Stimulated activated CD4-positive, alpha-beta T cell treated with anti-CD3 and anti-CD28 coated beads, Interleukin-2, amount 100 ng/mL, for 24 hours (primary cell): ENCODE measurements around the gene BTBD9.

Experiments used
- DNase-seq, 2 donors: peaks; one replicate each; pipeline ENCODE4 v3.0.0-alpha.2; 2020

The BTBD9 gene

DNA sequence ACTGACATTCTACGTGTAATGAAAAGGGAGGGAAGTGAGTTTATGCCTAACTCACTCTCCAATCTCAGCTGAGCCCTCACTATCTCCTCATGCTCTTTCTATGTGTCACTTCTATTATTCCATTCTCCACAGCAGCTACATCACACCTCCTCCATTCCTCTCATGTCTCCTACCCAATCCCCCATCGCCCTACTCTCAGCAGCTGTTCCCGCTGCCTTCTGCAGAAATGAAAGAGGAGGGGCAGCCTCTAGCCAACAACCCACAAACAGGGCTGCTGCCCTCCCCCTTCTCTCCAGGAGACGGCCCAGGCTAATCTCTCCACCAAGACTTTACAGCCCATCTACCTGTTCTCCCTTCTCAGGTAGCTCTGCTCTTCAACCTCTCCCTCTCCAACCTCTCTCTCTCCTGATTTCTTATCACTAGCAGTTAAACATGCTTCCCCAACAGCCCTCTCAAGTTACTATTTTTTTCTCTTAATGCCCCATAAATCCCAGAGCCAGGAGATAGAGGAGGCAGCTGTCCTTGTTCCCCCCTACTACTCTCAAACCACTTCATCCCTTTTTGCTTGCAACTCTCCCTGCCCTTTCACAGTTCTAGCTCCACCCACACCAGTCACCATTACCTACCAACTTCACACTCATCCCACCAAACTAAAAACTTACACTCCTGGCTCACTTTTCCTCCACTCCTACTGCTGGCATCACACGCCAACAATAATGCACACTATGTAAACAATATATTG, 136.5 kb downstream of the BTBD9 start:
- no peak for DNase-seq

DNA sequence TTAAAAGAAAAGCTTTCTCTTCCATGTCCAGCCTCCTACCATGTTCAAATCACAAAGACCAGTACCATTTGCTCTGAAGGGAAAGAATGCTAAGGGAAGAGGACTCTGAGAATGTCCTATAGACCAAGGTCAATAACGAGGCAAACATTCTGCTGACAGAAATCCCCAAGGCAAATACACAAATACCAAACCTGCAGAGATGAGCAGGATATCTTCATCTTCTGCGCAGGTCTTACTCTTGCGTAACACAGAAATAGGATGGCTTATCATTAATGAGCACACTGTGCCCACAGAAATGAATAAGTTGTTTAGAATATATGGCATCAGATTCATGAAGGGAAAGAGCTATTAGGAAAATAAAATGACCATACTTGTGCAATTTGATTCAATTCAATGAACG, 137.3 kb downstream of the BTBD9 start:
- DNase-seq: no peak

DNA sequence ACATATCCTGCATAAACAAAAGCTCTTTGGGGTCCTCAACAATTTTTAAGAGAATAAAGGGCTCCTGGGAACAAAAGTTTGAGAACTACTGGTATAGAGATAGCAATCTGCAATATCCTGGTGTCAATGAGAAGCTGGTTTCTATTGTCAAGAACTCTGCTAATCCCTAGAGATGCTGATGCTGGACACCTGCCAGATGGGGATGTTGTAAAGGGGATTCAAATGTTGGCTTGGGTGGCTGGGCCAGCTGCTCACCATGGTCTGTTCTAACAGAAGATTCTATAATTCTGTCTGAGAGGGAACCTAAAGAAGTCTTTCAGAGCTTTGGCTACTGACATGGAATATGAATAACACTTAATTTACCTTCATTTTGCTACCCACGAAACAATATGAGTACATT, 137.8 kb downstream of the BTBD9 start:
- no peak for DNase-seq

DNA sequence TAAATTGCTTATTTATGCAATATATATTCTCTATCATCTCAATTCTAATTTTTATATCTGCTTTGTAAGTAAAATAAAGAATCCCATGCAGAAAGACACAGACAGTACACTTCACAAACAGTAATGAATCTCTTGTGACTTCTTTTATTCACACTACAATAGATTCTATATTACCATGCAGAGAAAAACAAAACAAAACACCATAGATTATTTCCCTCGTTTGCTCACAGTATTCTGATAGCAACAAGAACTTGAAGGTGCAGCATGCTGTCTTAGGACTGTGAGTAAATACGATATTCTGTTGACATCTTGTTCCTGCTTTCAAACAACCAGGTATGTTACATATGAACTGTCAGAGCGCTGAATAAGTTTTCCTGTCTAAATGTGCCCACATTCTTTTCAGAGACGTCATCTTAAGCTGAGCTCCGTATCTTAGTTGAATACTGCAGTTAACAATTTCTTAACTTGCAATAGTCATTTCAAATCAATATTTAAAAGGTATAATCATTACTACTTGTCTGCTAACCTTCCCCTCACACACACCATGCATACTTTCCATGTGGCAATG, 140.1 kb downstream of the BTBD9 start:
- no peak for DNase-seq

DNA sequence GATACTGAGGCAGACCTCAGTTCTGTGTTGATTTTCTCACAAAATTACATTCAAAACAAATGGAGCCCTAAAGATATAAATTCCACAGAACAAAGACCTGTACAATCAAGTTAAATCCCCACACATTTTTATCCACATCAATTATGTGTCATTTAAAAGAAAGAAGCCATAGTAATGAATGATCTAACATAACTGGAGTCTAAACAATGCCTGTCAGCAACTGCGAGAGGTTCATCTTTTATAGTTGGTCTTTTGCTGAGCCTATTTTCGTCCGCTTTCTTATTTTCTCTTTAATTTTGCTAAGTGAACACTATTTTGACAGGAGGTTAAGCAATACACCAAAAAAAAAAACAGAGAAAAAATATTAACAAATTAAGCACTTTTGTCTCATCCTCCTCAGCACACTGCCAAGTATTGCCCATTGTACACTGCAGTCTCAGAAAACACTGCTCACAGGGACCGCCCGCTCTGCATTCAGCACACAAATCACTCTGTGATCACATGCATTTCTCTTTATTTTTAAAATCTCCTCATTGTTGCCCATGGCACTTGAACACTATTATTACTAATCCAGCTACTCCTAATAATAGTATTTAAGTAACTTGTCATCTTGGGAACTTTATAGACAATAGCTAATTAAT, 140.8 kb downstream of the BTBD9 start:
- DNase-seq: no peak

DNA sequence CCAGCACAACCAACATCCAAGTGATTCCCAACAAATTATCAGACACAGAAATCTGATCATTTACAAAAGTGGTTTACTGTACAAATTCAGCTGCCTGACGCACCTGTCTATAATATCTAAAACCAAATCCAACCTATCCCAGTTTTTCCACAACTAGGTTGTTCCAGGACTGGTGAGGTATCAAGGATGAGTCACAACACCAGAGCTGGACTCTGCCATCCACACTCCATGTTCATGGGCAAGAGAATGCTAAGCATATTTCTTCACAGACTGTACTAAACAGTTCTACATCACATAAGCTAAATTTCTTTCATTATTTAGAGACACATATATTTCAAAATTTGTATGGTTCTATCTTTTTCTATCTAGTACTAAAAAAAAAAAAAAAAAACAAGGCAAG, 141.6 kb downstream of the BTBD9 start:
- no peak for DNase-seq

DNA sequence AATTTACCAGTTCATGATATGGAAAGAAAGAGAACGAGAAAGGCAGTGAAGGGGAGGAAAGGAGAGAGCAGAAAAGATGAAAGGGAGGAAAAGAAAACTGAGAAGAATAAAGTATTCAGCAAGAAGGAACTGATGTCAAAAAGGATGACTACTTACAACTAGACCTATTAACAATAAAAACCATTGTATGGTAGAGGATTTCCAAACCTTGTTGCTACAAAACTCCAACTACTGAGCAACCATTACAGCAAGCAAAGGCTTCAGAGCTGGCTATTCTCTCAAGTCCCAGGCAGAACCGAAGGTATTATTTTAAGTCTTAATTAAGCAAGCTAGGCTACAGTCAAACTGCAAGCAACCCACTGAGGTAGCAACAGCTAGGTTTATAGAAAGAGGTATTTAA, 142.2 kb downstream of the BTBD9 start:
- DNase-seq: no peak

DNA sequence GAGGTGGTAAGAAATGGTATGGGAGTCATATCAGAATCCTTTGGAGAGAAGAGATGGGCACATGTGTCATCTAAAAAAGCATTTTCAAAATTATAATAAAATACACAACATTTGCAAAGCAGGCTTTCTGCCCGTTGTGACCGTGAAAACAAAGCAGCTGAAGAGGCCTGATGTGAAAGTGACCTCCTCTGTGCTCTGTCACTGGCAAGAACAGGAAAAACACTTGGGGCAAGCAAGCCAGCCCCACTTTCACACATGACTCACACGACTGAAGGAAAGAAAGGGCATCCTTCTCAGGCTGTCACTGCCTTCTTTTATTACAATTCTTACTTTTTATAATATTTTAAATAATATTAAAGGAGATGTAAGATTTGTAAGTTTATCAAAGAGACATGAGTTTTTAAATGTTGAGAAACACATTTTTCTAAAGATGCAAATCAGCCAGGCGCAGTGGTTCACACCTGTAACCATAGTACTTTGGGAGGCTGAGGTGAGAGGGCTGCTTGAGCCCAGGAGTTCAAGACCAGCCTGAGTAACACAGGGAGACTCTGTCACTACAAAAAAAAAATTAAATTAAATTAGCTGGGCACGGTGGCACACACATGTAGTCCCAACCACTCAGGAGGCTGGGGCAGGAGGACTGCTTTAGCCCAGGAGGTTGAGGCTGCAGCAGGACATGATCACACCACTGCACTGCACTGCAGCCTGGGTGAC, 143.7 kb downstream of the BTBD9 start:
- peak in 1 of 2 donors; percentile 11 for DNase-seq

DNA sequence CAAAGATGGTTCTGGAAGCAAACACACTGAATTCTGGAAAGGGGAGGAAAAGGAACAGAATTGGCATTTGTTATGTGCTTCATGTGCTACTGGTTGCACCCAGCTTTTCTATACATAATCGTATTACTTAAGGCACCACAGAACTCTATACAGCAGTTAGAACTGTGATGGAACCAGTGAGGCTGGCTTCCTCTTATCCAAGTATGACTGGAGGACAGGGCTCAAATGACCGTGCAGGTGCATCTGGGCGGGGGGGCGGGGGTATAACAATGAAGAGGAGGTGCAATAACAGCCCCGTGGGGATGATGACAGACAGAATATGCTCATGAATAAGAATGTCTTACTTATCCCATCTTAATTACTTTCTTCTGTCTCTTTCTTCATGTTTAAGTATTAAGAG, 144.2 kb downstream of the BTBD9 start:
- DNase-seq: no peak

DNA sequence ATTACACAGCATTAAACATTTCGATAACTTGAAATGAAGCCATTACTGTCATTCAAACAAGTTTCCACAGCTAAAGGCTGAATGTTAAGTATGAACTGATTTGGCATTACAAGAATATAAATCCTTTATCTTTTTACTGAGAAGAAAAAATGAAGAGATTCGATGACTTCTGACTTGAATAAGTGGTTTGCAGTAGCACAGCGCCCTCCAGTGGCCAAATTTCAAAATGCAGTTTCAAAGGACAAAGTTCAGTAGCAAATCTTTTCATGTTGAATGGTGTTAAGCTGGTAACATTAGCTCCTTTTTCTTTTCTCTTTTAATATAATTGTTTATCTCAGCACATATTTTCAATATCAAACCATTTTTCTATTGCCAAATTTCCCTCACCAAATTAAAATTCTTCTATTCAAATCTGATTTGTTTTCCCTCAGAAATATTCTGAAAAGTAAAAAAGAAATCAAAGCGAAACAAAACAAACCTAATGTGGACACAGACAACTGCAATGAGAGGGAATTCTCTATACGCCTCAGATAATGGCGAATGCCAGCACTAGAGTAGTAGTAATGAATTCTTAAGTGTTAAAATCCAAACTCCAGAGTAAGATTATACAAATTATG, 145.7 kb downstream of the BTBD9 start:
- peak; percentile 79 to 89 for DNase-seq

DNA sequence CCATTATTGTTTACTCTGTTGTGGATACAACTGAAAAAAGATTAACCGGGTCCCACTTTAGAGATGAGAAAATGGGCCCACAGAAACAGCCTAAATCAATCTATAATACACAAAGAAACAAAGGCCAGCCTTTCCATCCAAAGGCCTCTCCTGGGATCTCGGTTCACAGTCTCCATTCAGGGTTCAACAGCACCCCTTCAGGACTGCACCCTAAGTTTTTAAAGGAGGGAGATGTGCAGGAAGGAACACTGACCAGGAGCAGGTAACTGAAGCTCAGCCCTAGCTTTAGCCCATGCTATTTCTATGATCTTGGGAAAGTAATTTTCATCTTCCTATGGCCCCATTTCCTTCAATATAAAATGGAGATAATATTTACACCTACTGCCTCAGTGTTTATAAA, 147.7 kb downstream of the BTBD9 start:
- DNase-seq: no peak

DNA sequence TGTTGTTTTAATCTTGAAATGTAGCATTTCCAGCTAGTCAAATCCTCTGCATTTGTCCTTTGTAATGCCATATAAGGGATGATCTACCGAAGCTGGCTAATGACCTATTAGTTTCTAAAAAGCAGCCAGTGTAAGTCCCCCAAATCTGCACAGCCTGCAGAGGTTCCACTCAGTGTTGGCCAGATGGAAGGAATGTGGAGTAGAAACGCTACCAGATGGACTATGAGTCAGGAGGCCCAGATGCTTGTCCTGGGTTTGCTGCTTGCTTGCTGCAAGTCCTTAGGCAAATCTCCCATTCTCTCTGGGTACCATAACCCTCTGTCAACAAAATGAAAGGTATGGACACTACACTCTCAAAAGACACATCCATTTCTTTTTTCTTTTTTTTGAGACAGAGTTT, 149.8 kb downstream of the BTBD9 start:
- no peak for DNase-seq

DNA sequence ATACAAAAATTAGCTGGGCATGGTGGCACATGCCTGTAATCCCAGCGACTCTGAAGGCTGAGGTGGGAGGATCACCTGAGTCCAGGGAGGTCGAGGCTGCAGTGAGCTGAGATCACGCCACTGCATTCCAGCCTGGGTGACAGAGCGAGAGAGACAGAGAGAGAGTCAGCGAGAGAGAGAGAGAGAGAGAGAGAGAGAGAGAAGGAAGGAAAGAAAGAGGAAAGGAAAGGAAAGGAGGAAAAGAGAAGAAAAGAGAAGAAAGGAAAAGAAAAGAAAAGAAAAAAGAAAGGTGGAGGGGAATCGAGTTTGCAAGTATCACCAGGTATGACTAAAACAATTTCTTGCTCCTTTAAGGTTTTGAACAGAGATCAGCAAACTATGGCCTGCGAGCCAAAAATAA, 152.3 kb downstream of the BTBD9 start:
- DNase-seq: no peak

DNA sequence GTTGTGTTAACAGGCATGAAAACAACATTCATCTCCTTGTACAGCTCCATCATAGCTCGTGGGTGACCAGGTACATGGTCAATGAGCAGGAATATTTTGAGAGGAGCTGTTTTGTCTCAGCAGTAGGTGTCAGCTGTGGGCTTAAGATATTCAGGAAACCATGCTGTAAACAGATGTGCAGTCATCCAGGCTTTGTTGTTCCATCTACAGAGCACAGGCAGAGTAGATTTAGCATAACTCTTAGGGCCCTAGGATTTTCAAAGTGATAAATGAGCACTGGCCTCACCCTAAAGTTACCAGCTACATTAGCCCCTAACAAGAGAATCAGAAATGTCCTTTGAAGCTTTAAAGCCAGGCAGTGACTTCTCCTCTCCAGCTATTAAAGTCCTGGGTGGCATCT, 154.2 kb downstream of the BTBD9 start:
- no peak for DNase-seq

DNA sequence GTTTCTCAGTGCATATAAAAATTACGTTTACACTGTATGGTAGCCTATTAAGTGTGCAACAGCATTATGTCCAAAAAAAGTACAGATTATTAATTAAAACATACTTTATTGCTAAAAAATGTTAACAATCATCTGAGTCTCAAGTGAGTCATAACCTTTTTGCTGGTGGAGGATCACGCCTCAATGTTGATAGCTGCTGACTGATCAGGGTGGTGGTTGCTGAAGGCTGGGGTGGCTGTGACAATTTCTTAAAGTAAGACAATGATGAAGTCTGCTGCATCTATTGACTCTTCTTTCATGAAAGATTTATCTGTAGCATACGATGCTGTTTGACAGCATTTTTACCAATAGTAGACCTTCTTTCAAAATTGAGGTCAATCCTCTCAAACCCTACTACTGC, 155.1 kb downstream of the BTBD9 start:
- DNase-seq: no peak

DNA sequence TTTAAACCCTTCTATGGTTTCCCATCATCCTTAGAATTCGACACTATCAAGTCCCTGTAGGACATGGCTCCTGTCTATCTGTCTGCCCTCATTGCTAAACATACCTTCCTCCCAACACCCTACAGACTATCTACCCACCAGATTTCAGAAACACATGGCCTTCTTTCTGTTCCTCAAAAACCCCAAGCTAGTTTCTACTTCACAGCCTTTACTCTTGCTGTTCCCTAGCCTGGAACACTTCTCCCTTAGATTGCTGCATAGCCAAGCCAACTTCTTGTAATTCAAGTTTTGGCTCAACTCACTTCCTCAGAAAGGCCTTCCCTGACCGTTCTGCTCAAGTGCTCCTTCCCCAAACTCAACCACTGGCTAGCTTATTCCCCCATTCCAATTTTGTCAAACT, 156.2 kb downstream of the BTBD9 start:
- no peak for DNase-seq

DNA sequence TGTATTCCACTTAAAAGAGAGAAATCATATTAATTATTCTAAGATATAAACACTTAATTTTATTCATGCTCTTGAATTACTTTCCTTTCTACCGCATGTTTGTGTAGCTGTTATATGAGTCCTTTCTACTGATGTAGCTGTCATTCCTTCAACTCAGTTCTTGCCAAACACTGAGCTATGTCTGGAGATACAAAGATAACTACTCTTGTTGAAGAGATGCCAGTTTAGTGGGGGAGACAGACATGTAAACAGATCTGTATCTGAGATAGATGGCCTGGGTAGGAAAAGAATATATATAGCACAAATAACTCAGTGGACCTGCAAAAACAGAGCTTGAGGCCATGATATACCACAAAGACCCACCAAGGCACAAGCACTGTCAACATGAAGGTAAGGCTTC, 157.3 kb downstream of the BTBD9 start:
- no peak for DNase-seq

DNA sequence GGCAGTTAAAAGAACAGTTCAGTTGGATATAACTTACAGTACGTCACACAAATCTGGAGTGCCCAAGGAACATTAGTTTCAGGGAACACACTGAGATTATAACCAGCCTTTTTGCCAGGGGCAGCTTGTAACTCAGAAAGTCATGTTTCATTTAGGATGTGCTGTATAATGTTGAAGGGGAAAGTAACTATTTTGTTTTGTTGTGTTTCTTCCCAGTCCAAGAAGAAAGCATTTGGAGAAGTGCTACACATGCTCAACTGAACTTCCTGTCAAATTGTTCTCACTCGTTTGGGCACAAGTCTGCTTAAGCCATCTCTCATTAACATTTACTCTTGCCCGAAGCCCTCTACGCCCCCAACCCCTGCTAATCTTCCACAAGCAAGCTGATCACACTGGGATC, 157.9 kb downstream of the BTBD9 start:
- DNase-seq: no peak

DNA sequence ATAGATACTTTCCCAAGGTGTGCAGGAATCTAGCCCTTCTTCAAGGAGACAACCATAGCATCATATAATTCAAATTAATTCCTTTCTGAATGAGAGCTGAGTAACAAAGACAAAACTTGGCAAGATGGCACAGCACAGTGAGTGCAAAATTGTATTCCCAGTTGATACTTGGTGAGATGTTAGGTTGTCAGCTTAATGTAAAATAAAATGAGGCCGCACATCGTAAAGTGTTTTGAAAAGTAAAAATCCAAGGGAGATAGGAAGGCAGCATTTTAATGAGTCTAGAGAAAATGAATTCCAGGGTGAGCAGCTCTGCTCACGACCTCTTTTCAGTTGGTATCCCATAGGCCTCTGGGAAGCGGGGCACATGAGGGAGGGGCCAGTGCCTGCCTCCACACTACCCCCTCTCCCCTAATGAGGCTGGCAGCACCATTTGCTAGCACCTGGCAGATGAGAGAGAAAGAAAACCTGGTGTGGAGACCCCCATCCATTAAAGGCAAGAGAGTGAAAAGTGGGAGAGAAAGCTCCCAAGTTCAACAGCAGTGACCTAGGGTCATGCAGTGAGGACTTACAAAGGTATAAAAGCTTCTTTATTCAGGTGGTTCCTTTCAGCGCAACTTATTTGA, 158.4 kb downstream of the BTBD9 start:
- no peak for DNase-seq

DNA sequence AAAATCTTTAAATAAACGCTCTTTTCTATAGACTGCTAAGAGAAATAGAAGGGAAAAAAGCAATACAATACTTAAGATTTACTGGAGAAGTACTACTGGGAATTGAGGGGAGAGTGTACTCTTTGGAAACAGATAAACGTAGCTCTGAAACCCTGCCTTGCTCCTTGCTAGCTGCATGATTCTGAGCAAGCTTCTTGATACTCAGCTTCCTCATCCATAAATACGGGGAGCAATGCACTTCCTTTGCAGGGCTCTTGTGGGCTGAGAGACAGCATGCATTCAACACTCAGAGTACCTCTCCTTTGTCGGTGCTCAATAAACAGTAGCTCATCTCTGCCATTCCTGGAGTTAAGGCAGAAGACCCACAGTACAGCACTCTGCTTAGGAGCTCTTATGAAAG, 159.7 kb downstream of the BTBD9 start:
- DNase-seq: no peak

DNA sequence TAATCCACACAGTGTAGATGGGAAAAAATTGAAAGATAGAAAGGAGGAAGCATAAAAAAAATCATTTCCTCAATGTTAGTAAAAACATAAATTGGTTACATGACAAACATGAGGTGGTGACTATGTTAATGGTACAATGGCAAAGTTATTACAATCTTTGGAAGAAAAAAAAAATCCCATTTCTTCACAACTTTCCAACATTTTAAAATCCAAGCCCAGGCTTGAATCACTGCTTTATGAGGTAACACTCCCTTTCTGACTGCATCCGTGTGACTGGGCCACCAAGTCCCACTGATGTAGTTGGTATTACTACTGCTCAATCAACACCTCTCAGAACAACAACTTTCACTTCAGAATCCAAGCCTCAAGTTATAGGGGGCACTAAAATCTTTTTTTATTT, 160.4 kb downstream of the BTBD9 start:
- no peak for DNase-seq

DNA sequence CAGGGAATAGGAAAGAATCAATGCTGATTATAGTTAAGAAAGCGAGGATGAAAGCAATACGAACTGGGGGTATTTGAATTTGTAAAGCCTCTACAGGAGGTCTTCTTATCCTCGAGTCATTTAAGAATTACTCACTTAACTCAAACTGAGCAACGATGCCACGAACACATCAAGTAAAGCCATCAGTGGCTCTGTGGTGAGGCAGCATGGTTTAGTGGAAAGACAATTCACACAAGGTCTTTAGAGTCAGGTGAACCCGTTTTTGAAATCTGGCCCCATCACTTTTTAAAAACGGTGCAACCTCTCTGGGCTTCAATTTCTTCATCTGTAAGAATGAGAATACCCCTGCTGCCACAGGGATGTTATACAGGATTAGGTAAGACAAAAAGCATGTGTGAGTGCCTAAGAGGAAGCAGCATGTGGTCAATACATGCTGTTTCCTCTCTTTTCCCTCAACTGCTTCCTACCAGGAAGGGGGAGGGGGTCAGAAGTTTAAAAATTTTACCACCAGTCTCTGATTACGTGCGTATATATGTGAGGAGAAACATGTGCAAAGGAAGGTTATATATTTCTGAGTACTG, 162.0 kb downstream of the BTBD9 start:
- no peak for DNase-seq

DNA sequence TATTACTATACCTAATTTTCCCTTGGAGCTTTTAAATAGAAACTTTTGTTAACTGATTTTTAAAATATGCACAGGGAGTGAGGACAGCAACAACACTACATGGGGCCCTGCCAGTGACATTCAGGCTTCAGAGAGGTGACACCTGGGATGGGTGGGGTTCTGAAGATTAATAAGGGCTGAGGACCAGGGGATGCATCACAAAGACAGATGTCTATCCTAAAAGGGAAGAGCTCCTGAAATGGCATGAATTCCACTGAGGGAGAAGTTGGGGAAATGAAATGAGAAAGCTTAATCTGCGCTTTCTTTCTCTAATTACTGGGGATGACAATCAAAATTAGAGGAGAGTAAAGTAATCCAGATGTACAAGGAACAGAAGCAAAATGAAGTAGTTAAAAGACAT, 162.8 kb downstream of the BTBD9 start:
- DNase-seq: no peak
